Stimulated activated CD8-positive, alpha-beta memory T cell treated with anti-CD3 and anti-CD28 coated beads, Interleukin-7, amount 100 ng/mL, for 4 hours (primary cell): ENCODE measurements around the gene PAPPA.

ENCODE experiments used
- DNase-seq, 2 donors: peaks; one replicate each; pipeline ENCODE4 v3.0.0-alpha.2; 2020; ENCODE audit warnings: low read depth in 2 of 2

PAPPA gene, protein sequence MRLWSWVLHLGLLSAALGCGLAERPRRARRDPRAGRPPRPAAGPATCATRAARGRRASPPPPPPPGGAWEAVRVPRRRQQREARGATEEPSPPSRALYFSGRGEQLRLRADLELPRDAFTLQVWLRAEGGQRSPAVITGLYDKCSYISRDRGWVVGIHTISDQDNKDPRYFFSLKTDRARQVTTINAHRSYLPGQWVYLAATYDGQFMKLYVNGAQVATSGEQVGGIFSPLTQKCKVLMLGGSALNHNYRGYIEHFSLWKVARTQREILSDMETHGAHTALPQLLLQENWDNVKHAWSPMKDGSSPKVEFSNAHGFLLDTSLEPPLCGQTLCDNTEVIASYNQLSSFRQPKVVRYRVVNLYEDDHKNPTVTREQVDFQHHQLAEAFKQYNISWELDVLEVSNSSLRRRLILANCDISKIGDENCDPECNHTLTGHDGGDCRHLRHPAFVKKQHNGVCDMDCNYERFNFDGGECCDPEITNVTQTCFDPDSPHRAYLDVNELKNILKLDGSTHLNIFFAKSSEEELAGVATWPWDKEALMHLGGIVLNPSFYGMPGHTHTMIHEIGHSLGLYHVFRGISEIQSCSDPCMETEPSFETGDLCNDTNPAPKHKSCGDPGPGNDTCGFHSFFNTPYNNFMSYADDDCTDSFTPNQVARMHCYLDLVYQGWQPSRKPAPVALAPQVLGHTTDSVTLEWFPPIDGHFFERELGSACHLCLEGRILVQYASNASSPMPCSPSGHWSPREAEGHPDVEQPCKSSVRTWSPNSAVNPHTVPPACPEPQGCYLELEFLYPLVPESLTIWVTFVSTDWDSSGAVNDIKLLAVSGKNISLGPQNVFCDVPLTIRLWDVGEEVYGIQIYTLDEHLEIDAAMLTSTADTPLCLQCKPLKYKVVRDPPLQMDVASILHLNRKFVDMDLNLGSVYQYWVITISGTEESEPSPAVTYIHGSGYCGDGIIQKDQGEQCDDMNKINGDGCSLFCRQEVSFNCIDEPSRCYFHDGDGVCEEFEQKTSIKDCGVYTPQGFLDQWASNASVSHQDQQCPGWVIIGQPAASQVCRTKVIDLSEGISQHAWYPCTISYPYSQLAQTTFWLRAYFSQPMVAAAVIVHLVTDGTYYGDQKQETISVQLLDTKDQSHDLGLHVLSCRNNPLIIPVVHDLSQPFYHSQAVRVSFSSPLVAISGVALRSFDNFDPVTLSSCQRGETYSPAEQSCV (N-terminal part only)

DNA sequence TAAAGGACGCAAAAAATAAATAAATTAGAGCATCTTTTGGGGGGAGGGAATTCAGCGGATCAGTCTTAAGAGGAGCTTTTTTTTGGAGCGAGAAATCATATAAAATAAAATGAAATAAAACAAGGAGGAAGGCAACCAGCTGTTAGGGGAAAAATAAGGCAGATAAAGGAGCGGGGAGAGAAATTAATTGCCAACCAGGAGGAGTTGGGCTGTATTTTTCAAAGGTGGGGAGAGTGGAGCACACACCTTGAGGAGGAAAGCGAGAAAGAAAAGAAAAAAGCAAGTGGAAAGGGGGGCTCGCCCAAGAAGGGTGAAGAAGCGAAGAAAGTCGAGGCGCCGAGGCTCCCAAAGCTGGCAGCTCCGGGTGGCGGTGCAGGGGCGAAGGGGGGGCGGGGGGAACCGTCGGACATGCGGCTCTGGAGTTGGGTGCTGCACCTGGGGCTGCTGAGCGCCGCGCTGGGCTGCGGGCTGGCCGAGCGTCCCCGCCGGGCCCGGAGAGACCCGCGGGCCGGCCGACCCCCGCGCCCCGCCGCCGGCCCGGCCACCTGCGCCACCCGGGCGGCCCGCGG lies at the start of gene PAPPA:
Gene PAPPA (plus strand): TSS at position 27 of the 569 bp plus-strand sequence. CDS start 382 bp downstream, at position 409.
- DNase-seq = no peak

DNA sequence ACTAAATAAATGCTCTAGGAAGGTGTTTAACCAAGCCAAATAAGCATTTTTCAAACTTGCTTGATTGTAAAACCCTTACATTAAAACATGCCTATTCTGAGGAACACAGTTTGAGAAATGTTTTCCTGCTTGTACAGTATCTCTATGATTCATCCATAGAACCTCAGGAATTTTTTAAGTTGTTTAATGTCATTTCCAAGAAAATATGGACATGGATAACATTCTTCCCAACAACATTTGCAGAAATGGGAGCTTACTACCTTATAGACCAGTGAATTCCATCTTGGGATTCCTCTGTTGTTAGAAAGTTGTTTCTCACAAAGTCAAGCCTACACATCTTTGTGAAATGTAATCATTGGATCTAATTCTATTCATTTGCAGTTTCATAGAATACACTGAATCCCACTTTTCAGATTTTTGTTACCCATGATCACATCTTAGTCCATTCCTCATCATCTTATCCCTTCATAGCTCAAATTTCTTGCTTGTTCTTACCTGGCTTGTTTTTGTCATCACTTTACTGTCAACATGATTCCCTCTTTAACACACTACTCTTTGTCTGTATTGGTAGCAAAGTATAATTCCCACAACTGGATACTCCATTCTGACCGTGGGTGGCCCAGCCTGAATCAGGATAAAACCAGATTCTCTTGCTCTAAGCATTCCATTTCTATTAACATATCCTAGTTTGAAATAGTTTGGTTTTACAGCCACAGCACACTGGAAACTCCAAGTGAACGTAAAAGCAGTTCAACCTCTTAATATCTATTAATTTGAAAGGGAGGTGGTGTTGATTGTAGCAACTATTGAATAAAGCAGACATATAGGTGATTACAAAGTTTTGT lies 49.4 kb upstream of the PAPPA start:
- no peak for DNase-seq

GRCh38 chr9:116112236-116112635 lies 41.4 kb upstream of the PAPPA start:
- DNase-seq = no peak

DNA sequence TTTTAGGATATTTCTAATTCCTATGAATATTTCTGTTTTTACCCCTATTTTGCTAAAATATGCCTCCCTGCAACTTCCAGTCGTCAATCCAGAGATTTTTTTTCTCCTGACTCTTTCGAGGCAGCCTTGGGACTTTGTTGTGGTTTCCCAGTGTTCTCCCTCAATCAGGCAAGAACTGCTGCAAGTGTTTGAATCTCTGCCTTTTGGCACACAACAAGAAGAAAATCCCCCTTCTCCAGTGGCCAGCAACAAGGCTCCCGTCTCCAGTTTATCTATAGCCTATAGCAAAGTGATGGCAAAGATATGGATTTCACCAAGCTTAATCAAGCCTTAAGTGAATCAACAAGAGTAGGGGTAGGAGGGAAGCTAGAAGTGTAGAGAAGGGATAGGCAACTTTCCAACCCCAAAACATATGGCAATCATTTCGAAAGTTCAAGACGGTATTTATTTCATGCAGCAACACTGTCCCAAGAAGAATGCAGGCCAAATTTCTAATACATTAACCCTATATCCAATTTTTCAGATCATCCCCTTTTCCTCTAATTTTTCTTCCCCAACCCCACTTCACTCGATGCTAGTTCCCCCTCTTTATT lies 37.7 kb upstream of the PAPPA start:
- no peak for DNase-seq

DNA sequence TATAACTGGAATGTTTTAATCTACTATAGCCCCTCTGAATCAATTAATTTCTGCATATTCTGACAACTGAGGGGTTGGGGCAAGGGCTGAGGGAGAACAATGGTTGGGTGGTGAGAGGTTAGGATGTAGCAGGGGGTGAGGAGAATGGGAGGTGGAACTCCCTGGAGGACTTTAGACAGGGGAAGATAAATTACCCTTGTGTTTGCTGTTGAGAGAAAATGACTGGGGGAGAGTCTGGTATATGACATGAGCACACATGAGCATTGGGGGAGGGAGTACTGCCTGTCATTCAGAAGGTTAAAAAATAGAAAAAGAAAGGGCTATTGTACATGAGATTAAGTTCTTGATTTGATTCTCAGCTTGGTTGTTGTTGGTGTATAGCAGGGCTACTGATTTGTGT lies 37.2 kb upstream of the PAPPA start:
- DNase-seq = no peak

DNA sequence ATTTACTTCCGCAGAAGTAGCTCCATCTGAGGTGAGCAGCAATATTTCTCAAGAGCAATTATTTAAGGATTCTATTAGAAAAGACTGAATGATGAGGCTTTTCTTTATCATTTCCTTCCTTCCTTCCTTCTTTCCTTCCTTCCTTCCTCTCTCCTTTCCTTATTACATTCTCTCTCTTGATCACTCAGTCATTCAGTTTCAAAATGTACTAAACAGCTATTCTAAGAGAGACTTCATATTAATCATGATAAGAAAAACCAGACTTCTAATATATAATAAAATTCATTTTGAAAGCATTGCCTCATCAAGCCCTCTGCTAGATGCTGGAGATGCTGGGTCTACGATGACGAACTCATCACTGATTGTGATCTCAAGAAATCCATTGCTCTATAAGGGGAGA lies 30.4 kb upstream of the PAPPA start:
- no peak for DNase-seq

GRCh38 chr9:116124472-116125040 lies 29.0 kb upstream of the PAPPA start:
- DNase-seq = no peak

GRCh38 chr9:116133163-116133562 lies 20.4 kb upstream of the PAPPA start:
- DNase-seq = no peak

DNA sequence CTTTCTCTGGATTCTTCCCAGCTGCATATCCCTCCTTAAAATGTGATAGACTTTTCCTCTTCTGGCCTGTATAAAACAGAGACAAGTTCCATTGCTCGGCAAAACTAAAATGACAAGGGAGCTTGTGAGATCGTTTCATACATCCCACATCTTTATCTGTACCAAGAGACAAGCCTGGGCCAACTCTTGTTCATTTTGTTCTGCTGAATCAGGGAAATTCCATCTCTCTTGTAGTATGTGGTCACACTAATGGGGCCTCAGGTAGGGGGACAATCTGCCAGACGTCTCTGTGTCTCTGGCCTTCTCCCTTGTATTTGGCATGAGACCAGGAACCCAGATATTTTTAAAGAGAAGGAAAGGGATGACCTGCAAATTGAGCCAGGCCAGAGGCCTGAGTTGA lies 18.6 kb upstream of the PAPPA start:
- DNase-seq = no peak

- no peak for DNase-seq
Observed at GRCh38 chr9:116137010-116137409, 16.6 kb upstream of the PAPPA start.

GRCh38 chr9:116137581-116137980 lies 16.0 kb upstream of the PAPPA start:
- DNase-seq = no peak

GRCh38 chr9:116141864-116142561 lies 11.6 kb upstream of the PAPPA start:
- DNase-seq = no peak

DNA sequence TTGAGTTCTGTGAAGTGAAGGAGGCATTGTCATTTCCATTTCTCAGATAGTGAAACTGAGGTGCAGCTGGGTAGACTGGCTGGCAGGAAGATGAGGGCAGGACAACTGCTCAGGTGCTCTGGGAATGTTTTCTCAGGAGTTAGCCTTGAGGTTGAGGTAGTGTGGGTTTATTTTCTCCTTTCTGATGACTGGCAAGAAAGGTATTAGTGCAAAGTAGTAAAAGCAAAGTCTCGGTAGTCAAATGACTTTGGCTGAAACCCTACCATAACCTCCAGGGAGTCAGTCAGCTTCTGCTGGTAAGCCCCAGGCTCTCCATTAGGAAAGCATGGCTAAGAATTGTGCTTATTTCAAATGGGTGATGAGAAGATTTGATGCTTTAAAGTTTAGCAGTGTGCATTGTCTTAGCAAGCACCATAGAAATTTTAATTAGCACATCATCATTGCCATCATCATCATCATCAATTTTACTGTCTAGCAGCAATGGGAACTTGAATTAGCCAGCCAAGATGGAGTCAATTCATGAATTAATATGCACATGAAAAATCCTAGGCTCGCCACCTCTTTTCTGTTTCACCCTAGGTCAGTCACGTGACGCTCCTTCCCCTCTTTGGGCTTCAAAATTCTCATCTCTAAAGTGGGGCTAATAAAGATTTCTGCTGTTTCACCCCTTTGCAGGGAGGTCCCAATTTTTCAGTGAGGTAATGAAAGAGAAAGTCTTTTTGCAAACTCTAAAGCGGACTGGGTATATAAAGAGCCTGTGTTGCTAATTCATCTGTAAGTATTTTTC lies 10.7 kb upstream of the PAPPA start:
- no peak for DNase-seq

- DNase-seq = no peak
Observed at GRCh38 chr9:116144038-116144437, 9.6 kb upstream of the PAPPA start.

GRCh38 chr9:116144555-116144954 lies 9.0 kb upstream of the PAPPA start:
- DNase-seq = no peak

- no peak for DNase-seq
Observed at GRCh38 chr9:116145036-116145435, 8.6 kb upstream of the PAPPA start.

GRCh38 chr9:116147821-116148220 lies 5.8 kb upstream of the PAPPA start:
- DNase-seq = no peak

DNA sequence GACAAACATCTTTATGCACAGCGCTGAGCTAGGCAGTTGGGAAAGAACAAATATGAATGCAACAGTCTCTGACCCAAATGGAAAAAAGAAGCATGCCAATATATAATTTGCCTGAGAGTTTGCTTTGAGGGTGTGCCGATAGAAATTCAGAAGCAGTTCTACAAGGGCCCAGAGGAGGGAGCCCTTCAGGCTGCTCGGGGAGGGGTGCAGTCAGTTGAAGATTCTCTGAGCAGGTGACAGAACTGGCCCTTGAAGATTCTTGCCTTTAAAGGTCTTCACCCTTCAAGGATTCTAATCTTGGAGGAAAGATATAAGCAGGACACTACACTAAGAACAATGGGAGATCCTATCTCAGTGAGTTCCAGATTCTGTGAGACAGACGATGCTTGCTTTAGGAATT lies 3.7 kb upstream of the PAPPA start:
- DNase-seq = no peak

GRCh38 chr9:116151199-116151598 lies 2.4 kb upstream of the PAPPA start:
- no peak for DNase-seq
